GM19099 (cell line): ENCODE measurements around the gene CYP46A1.

Source experiments
- POLR2A ChIP-seq: IDR thresholded peaks from 3 replicates; pipeline ENCODE4 v1.6.1; 2011; ENCODE audit warnings: low read depth; ENCODE audit not compliant: insufficient read length; ENCODE audit errors: extremely low read depth

The CYP46A1 gene

GRCh38 chr14:99688210-99688581 lies 4.1 kb downstream of the CYP46A1 start:
- no peak for TF ChIP-seq POLR2A

- TF ChIP-seq POLR2A = no peak
Observed at GRCh38 chr14:99688629-99689028, 4.5 kb downstream of the CYP46A1 start.

GRCh38 chr14:99689266-99690236 lies 5.5 kb downstream of the CYP46A1 start:
- TF ChIP-seq POLR2A = no peak

- no peak for TF ChIP-seq POLR2A
Observed at GRCh38 chr14:99690636-99691035, 6.5 kb downstream of the CYP46A1 start.

GRCh38 chr14:99691111-99691885 lies 7.2 kb downstream of the CYP46A1 start:
- no peak for TF ChIP-seq POLR2A

GRCh38 chr14:99693918-99694317 lies 9.8 kb downstream of the CYP46A1 start:
- no peak for TF ChIP-seq POLR2A

GRCh38 chr14:99696929-99697328 lies 12.8 kb downstream of the CYP46A1 start:
- no peak for TF ChIP-seq POLR2A

- TF ChIP-seq POLR2A = no peak
Observed at GRCh38 chr14:99698236-99698635, 14.1 kb downstream of the CYP46A1 start.

GRCh38 chr14:99698642-99699041 lies 14.5 kb downstream of the CYP46A1 start:
- TF ChIP-seq POLR2A = no peak

GRCh38 chr14:99699085-99699760 lies 15.1 kb downstream of the CYP46A1 start:
- no peak for TF ChIP-seq POLR2A

GRCh38 chr14:99699861-99700260 lies 15.8 kb downstream of the CYP46A1 start:
- no peak for TF ChIP-seq POLR2A

- no peak for TF ChIP-seq POLR2A
Observed at GRCh38 chr14:99700379-99700778, 16.3 kb downstream of the CYP46A1 start.

- TF ChIP-seq POLR2A = no peak
Observed at GRCh38 chr14:99701260-99701659, 17.2 kb downstream of the CYP46A1 start.

- no peak for TF ChIP-seq POLR2A
Observed at GRCh38 chr14:99702115-99702514, 18.0 kb downstream of the CYP46A1 start.

- no peak for TF ChIP-seq POLR2A
Observed at GRCh38 chr14:99703381-99703780, 19.3 kb downstream of the CYP46A1 start.

- no peak for TF ChIP-seq POLR2A
Observed at GRCh38 chr14:99704037-99704436, 19.9 kb downstream of the CYP46A1 start.
